ENCODE results near the gene OPA1. TPM values are rescaled to one million over a fixed set of nuclear protein-coding genes. Genes with fewer than 3 reads are reported as not detected.

The OPA1 gene
- total RNA-seq, 2 donors from 2014 or later: 36.4 to 71.6 TPM

GRCh38 chr3:193573403-193574191, 19.4 kb upstream of the OPA1 start:
- no peak for DNase-seq (ENCODE audit: low spot score)
- Histone ChIP-seq H3K36me3 (no peaks in the 10 kb centered on the region), H3K4me1 (no peaks in the 10 kb centered on the region), H3K9me3 (no peaks in the 10 kb centered on the region), H3K27ac (no peak overlapping the region), H3K27me3 (no peaks in the 10 kb centered on the region), H3K4me3 (no peak overlapping the region)
- TF ChIP-seq CTCF (IDR thresholded peaks at IDR 0.05): no peak

- no peak for TF ChIP-seq CTCF (IDR thresholded peaks at IDR 0.05)
- Histone ChIP-seq H3K36me3 (no peaks in the 10 kb centered on the region), H3K4me1 (no peaks in the 10 kb centered on the region), H3K27me3 (no peaks in the 10 kb centered on the region), H3K4me3 (no peak overlapping the region), H3K27ac (no peak overlapping the region), H3K9me3 (no peaks in the 10 kb centered on the region)
- no peak for DNase-seq (ENCODE audit: low spot score)
Observed at GRCh38 chr3:193574488-193575070, 18.4 kb upstream of the OPA1 start.

GRCh38 chr3:193585530-193585929, 7.5 kb upstream of the OPA1 start:
- TF ChIP-seq CTCF (IDR thresholded peaks at IDR 0.05): no peak
- H3K27ac ChIP-seq: no peak overlapping the region
- H3K36me3 ChIP-seq: no peaks in the 10 kb centered on the region
- DNase-seq (ENCODE audit: low spot score): no peak
- H3K9me3 ChIP-seq: no peaks in the 10 kb centered on the region
- no peaks in the 10 kb centered on the region for H3K27me3 ChIP-seq
- no peak overlapping the region for H3K4me3 ChIP-seq
- H3K4me1 ChIP-seq: no peaks in the 10 kb centered on the region

GRCh38 chr3:193586526-193586925, 6.5 kb upstream of the OPA1 start:
- Histone ChIP-seq H3K27me3 (no peaks in the 10 kb centered on the region), H3K36me3 (no peaks in the 10 kb centered on the region), H3K4me1 (no peaks in the 10 kb centered on the region), H3K4me3 (no peak overlapping the region), H3K9me3 (no peaks in the 10 kb centered on the region), H3K27ac (no peak overlapping the region)
- no peak for DNase-seq (ENCODE audit: low spot score)
- TF ChIP-seq CTCF (IDR thresholded peaks at IDR 0.05): no peak

- H3K4me3 ChIP-seq: no peak overlapping the region
- TF ChIP-seq CTCF (IDR thresholded peaks at IDR 0.05): no peak
- no peaks in the 10 kb centered on the region for H3K9me3 ChIP-seq
- H3K4me1 ChIP-seq: peaks cover 0 to 11% of the 10 kb centered on the region in 2 donors
- no peaks in the 10 kb centered on the region for H3K36me3 ChIP-seq
- DNase-seq (ENCODE audit: low spot score): no peak
- no peaks in the 10 kb centered on the region for H3K27me3 ChIP-seq
- H3K27ac ChIP-seq: no peak overlapping the region
Observed at GRCh38 chr3:193589129-193589528, 3.9 kb upstream of the OPA1 start.

Data from right atrium auricular region (tissue), 2 donors.